Kidney (tissue), 14 donors: ENCODE results near the gene MRPS24. TPM values are rescaled to one million over a fixed set of nuclear protein-coding genes. Genes with fewer than 3 reads are reported as not detected.

ENCODE experiments used
- DNase-seq, 5 donors: peaks; one replicate each; pipeline ENCODE4 v3.0.0-alpha.2; 2013 to 2020
- FAIRE-seq: peaks from 2 replicates; lab custom pipeline; 2012; peaks lifted over from hg19 to GRCh38; lab: Jason Lieb, UNC
- H3K27ac ChIP-seq, 2 donors: one replicate each; pipeline ENCODE4 v1.7.0; 2013; ENCODE audit warnings: low read depth in 2 of 2, low read length in 2 of 2, inconsistent platforms in 1 of 2
- H3K27me3 ChIP-seq: one replicate; pipeline ENCODE4 v1.7.1; 2013; ENCODE audit warnings: low read length, inconsistent platforms; ENCODE audit not compliant: control insufficient read depth, insufficient read depth
- H3K36me3 ChIP-seq, 3 donors: one replicate each; pipeline versions ENCODE4 v1.7.0 to v1.7.1; 2013; ENCODE audit warnings: low read length in 3 of 3, control low read depth in 1 of 3, inconsistent platforms in 1 of 3; ENCODE audit not compliant: insufficient read depth in 3 of 3, control insufficient read depth in 2 of 3
- H3K4me1 ChIP-seq, 3 donors: one replicate each; pipeline versions ENCODE4 v1.7.0 to v1.7.1; 2013; ENCODE audit warnings: low read length in 3 of 3, inconsistent platforms in 1 of 3, low read depth in 1 of 3; ENCODE audit not compliant: control insufficient read depth in 2 of 3, insufficient read depth in 2 of 3
- H3K4me3 ChIP-seq, 3 donors: one replicate each; pipeline versions ENCODE4 v1.7.0 to v1.8.1; 2013; ENCODE audit warnings: low read length in 3 of 3, control low read depth in 1 of 3, inconsistent platforms in 1 of 3
- H3K9ac ChIP-seq, 3 donors: one replicate each; pipeline versions ENCODE4 v1.7.0 to v1.7.1; 2013; ENCODE audit warnings: low read length in 3 of 3, control low read depth in 1 of 3, inconsistent platforms in 1 of 3
- H3K9me3 ChIP-seq, 3 donors: one replicate each; pipeline versions ENCODE4 v1.7.0 to v1.7.1; 2013; ENCODE audit warnings: low read length in 3 of 3, control low read depth in 1 of 3, inconsistent platforms in 1 of 3; ENCODE audit not compliant: control insufficient read depth in 2 of 3, insufficient read depth in 1 of 3
- intact Hi-C: fragments of 100-400 bp; cut with DNase I; formaldehyde crosslinking; loops from one replicate; pipeline ENCODE4 v1.11.1; 2022
- polyA plus RNA-seq: library from polyadenylated mRNA; stranded (reverse); fragments of 350-450 nt; fragmentation: Illumina TruSeq; extraction: RNeasy Lipid Tissue Mini Kit (QIAGEN cat#74804); gene quantifications from one replicate; pipeline ENCODE4 v1.2.3, GENCODE V29; 2014; ENCODE audit warnings: low read depth, low replicate concordance; ENCODE audit not compliant: insufficient read depth
- total RNA-seq: library from RNA; stranded (reverse); fragmentation: NEBNext Ultra II Directional; extraction: Animal tissue kit (Norgen Biotek cat#: 25700); gene quantifications from one replicate; pipeline ENCODE4 v1.2.1, GENCODE V29; 2021
- TF ChIP-seq, protein P1 (sequence below): IDR thresholded peaks from 3 replicates; pipeline ENCODE4 v1.5.1; 2012; ENCODE audit warnings: mild to moderate bottlenecking, moderate library complexity, borderline replicate concordance; ENCODE audit not compliant: insufficient read depth; ENCODE audit errors: extremely low read depth
- donor health status: control.
- donor health status: control.
- donor health status: control.
- donor health status: control.
- donor health status: control.
- donor health status: DM: yes; HTN: yes; CAD: no.
- donor health status: Normal renal cell carcinoma (clear cell type).

The MRPS24 gene
- total and polyA plus RNA-seq, 2 donors from 2014 or later: 71.2 to 276 TPM

GRCh38 chr7:43844662-43845061 is 24.7 kb downstream of the MRPS24 start:
- TF ChIP-seq, protein P1, sequence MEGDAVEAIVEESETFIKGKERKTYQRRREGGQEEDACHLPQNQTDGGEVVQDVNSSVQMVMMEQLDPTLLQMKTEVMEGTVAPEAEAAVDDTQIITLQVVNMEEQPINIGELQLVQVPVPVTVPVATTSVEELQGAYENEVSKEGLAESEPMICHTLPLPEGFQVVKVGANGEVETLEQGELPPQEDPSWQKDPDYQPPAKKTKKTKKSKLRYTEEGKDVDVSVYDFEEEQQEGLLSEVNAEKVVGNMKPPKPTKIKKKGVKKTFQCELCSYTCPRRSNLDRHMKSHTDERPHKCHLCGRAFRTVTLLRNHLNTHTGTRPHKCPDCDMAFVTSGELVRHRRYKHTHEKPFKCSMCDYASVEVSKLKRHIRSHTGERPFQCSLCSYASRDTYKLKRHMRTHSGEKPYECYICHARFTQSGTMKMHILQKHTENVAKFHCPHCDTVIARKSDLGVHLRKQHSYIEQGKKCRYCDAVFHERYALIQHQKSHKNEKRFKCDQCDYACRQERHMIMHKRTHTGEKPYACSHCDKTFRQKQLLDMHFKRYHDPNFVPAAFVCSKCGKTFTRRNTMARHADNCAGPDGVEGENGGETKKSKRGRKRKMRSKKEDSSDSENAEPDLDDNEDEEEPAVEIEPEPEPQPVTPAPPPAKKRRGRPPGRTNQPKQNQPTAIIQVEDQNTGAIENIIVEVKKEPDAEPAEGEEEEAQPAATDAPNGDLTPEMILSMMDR: no peak
- no peaks in the 10 kb centered on the region for H3K9me3 ChIP-seq
- FAIRE-seq (no peak), DNase-seq (no peak)
- no peaks in the 10 kb centered on the region for H3K27me3 ChIP-seq
- no peak overlapping the region for H3K9ac ChIP-seq
- intact Hi-C loops: no loop called here
- H3K36me3 ChIP-seq: no peaks in the 10 kb centered on the region
- H3K27ac ChIP-seq: no peak overlapping the region
- no peaks in the 10 kb centered on the region for H3K4me1 ChIP-seq
- H3K4me3 ChIP-seq: no peak overlapping the region

DNA sequence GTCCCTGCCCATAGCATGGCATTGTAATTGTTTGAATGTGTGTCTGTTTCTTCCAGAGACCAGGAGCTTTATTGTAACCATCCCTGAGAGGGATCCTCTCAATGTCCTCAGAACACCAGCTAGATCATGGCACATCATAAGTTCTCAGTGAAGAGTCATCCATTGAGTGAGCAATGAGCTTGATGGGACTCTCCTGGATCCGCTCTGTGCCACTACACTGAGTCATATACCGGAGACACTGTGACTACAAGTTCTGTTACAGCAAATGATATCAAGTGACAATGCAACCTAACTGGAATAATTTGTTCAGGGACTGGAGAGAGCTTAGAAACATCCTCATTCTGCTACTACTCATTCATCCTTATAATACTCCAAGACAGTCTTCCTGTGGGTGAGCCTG is 25.1 kb downstream of the MRPS24 start:
- no peak for FAIRE-seq
- no peak for DNase-seq
- H3K27ac ChIP-seq: no peak overlapping the region
- no peaks in the 10 kb centered on the region for H3K4me1 ChIP-seq
- intact Hi-C loops: no loop called here
- no peaks in the 10 kb centered on the region for H3K36me3 ChIP-seq
- no peaks in the 10 kb centered on the region for H3K27me3 ChIP-seq
- TF ChIP-seq, protein P1: no peak
- no peaks in the 10 kb centered on the region for H3K9me3 ChIP-seq
- no peak overlapping the region for H3K4me3 ChIP-seq
- no peak overlapping the region for H3K9ac ChIP-seq

DNA sequence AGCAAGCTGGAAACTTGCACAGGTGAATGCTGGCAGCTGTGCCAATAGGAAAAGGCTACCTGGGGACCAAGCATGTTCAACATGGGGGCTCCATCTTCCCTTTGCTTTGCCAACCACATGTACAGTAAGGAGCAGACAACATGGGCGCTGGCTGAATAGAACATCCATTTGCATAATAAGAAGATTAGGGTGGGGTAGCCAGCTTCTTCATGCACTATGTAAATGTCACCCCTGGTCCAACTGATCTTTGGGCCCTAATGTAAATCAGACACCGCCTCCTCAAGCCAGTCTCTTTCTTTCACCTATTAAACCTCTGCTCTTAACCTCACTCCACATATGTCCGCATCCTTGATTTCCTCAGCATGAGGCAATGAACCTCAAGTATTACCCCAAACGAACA is 26.0 kb downstream of the MRPS24 start:
- intact Hi-C loops: no loop called here

More for the DNA sequence above, 26.0 kb downstream of the MRPS24 start:
- no peaks in the 10 kb centered on the region for H3K4me1 ChIP-seq
- H3K9ac ChIP-seq: no peak overlapping the region
- TF ChIP-seq, protein P1: no peak
- DNase-seq (no peak), FAIRE-seq (no peak)
- no peaks in the 10 kb centered on the region for H3K9me3 ChIP-seq
- H3K27ac ChIP-seq: no peak overlapping the region
- H3K27me3 ChIP-seq: no peaks in the 10 kb centered on the region
- no peaks in the 10 kb centered on the region for H3K36me3 ChIP-seq
- no peak overlapping the region for H3K4me3 ChIP-seq
